Neuron (in vitro differentiated cells): ENCODE results near the gene PTGDR.

Experiments used
- H2AFZ ChIP-seq: one replicate; pipeline ENCODE4 v1.6.1; 2013; ENCODE audit warnings: low read depth, mild to moderate bottlenecking, inconsistent platforms, low read length, moderate library complexity
- H3K27me3 ChIP-seq: one replicate; pipeline ENCODE4 v1.6.1; 2013; ENCODE audit warnings: low read length; ENCODE audit not compliant: insufficient read depth
- H3K36me3 ChIP-seq: one replicate; pipeline ENCODE4 v1.6.1; 2013; ENCODE audit warnings: low read length; ENCODE audit not compliant: insufficient read depth
- H3K4me1 ChIP-seq: one replicate; pipeline ENCODE4 v1.6.1; 2013; ENCODE audit warnings: low read length; ENCODE audit not compliant: insufficient read depth
- H3K4me3 ChIP-seq: 2 replicates; pipeline ENCODE4 v1.5.1; 2013; ENCODE audit warnings: mild to moderate bottlenecking, low read length, moderate library complexity
- H3K9me3 ChIP-seq: one replicate; pipeline ENCODE4 v1.6.1; 2013; ENCODE audit warnings: low read length

Gene PTGDR

GRCh38 chr14:52305014-52305413, 37.5 kb downstream of the PTGDR start:
- no peaks in the 10 kb centered on the region for H3K36me3 ChIP-seq
- no peak overlapping the region for H2AFZ ChIP-seq
- no peaks in the 10 kb centered on the region for H3K9me3 ChIP-seq
- H3K4me1 ChIP-seq = no peaks in the 10 kb centered on the region
- H3K4me3 ChIP-seq = no peak overlapping the region
- H3K27me3 ChIP-seq = peaks cover 11% of the 10 kb centered on the region

- Histone ChIP-seq H3K4me1 (no peaks in the 10 kb centered on the region), H3K9me3 (no peaks in the 10 kb centered on the region), H3K27me3 (peaks cover 25% of the 10 kb centered on the region), H2AFZ (no peak overlapping the region), H3K36me3 (no peaks in the 10 kb centered on the region), H3K4me3 (no peak overlapping the region)
Observed at GRCh38 chr14:52307376-52307775, 39.9 kb downstream of the PTGDR start.

GRCh38 chr14:52307905-52308304, 40.4 kb downstream of the PTGDR start:
- Histone ChIP-seq H3K27me3 (peaks cover 30% of the 10 kb centered on the region), H2AFZ (no peak overlapping the region), H3K4me3 (no peak overlapping the region), H3K9me3 (no peaks in the 10 kb centered on the region), H3K4me1 (no peaks in the 10 kb centered on the region), H3K36me3 (no peaks in the 10 kb centered on the region)

GRCh38 chr14:52310541-52310940, 43.0 kb downstream of the PTGDR start:
- Histone ChIP-seq H3K27me3 (peaks cover 56% of the 10 kb centered on the region), H2AFZ (no peak overlapping the region), H3K9me3 (peaks cover under 1% of the 10 kb centered on the region), H3K36me3 (no peaks in the 10 kb centered on the region), H3K4me1 (peaks cover 14% of the 10 kb centered on the region), H3K4me3 (no peak overlapping the region)

- Histone ChIP-seq H3K4me1 (peaks cover 14% of the 10 kb centered on the region), H3K27me3 (peaks cover 75% of the 10 kb centered on the region), H3K4me3 (no peak overlapping the region), H2AFZ (no peak overlapping the region), H3K36me3 (no peaks in the 10 kb centered on the region), H3K9me3 (peaks cover 2% of the 10 kb centered on the region)
Observed at GRCh38 chr14:52312931-52313355, 45.4 kb downstream of the PTGDR start.

- peaks cover 75% of the 10 kb centered on the region for H3K27me3 ChIP-seq
- peaks cover 2% of the 10 kb centered on the region for H3K9me3 ChIP-seq
- H3K4me3 ChIP-seq = peak overlapping the region; percentile 27
- H2AFZ ChIP-seq = peak overlapping the region; percentile 56
- no peaks in the 10 kb centered on the region for H3K36me3 ChIP-seq
- peaks cover 14% of the 10 kb centered on the region for H3K4me1 ChIP-seq
Observed at GRCh38 chr14:52313462-52313861, 46.0 kb downstream of the PTGDR start.

- H3K9me3 ChIP-seq = peaks cover 2% of the 10 kb centered on the region
- peak within 1 kb of the TSS; percentile 27 for H3K4me3 ChIP-seq
- H3K4me1 ChIP-seq = peaks cover 14% of the 10 kb centered on the region
- peaks cover 74% of the 10 kb centered on the region for H3K27me3 ChIP-seq
- peak within 1 kb of the TSS; percentile 56 for H2AFZ ChIP-seq
- no peaks in the 10 kb centered on the region for H3K36me3 ChIP-seq
Observed at GRCh38 chr14:52313903-52314594, 46.6 kb downstream of the PTGDR start, which contains the start of gene PTGER2. TSS of gene PTGER2 (plus strand) at chr14:52314312. CDS start at chr14:52314549, 237 bp downstream.

GRCh38 chr14:52314595-52315354, 47.3 kb downstream of the PTGDR start:
- H3K4me3 ChIP-seq = peak overlapping the region; percentile 22
- H3K27me3 ChIP-seq = peaks cover 67% of the 10 kb centered on the region
- peak overlapping the region; percentile 16 for H2AFZ ChIP-seq
- H3K9me3 ChIP-seq = peaks cover 2% of the 10 kb centered on the region
- no peaks in the 10 kb centered on the region for H3K36me3 ChIP-seq
- peaks cover 14% of the 10 kb centered on the region for H3K4me1 ChIP-seq

- no peak overlapping the region for H2AFZ ChIP-seq
- no peaks in the 10 kb centered on the region for H3K36me3 ChIP-seq
- peaks cover 63% of the 10 kb centered on the region for H3K27me3 ChIP-seq
- no peak overlapping the region for H3K4me3 ChIP-seq
- H3K9me3 ChIP-seq = peaks cover 2% of the 10 kb centered on the region
- H3K4me1 ChIP-seq = peaks cover 14% of the 10 kb centered on the region
Observed at GRCh38 chr14:52315355-52315718, 47.8 kb downstream of the PTGDR start.

- Histone ChIP-seq H3K27me3 (peaks cover 46% of the 10 kb centered on the region), H3K4me3 (no peak overlapping the region), H3K4me1 (peaks cover 14% of the 10 kb centered on the region), H3K9me3 (peaks cover 2% of the 10 kb centered on the region), H3K36me3 (no peaks in the 10 kb centered on the region), H2AFZ (no peak overlapping the region)
Observed at GRCh38 chr14:52318062-52318461, 50.6 kb downstream of the PTGDR start.

- H3K36me3 ChIP-seq = no peaks in the 10 kb centered on the region
- no peak overlapping the region for H3K4me3 ChIP-seq
- peaks cover 36% of the 10 kb centered on the region for H3K27me3 ChIP-seq
- H2AFZ ChIP-seq = no peak overlapping the region
- H3K9me3 ChIP-seq = peaks cover 2% of the 10 kb centered on the region
- peaks cover 9% of the 10 kb centered on the region for H3K4me1 ChIP-seq
Observed at GRCh38 chr14:52318826-52319645, 51.5 kb downstream of the PTGDR start.

- Histone ChIP-seq H2AFZ (no peak overlapping the region), H3K4me3 (no peak overlapping the region), H3K9me3 (peaks cover 2% of the 10 kb centered on the region), H3K4me1 (peaks cover 5% of the 10 kb centered on the region), H3K36me3 (no peaks in the 10 kb centered on the region), H3K27me3 (peaks cover 28% of the 10 kb centered on the region)
Observed at GRCh38 chr14:52319919-52320318, 52.4 kb downstream of the PTGDR start.

GRCh38 chr14:52325126-52325525, 57.6 kb downstream of the PTGDR start:
- H3K4me3 ChIP-seq = no peak overlapping the region
- no peaks in the 10 kb centered on the region for H3K4me1 ChIP-seq
- H3K27me3 ChIP-seq = peaks cover 2% of the 10 kb centered on the region
- H3K9me3 ChIP-seq = no peaks in the 10 kb centered on the region
- no peaks in the 10 kb centered on the region for H3K36me3 ChIP-seq
- H2AFZ ChIP-seq = no peak overlapping the region
